Raji (cell line): ENCODE data around the gene RSPH4A.

Experiments
- POLR2A ChIP-seq: IDR thresholded peaks from 2 replicates; pipeline ENCODE4 v1.6.1; 2011; ENCODE audit warnings: low read depth, low read length, control low read depth; ENCODE audit not compliant: insufficient read depth

RSPH4A gene

DNA sequence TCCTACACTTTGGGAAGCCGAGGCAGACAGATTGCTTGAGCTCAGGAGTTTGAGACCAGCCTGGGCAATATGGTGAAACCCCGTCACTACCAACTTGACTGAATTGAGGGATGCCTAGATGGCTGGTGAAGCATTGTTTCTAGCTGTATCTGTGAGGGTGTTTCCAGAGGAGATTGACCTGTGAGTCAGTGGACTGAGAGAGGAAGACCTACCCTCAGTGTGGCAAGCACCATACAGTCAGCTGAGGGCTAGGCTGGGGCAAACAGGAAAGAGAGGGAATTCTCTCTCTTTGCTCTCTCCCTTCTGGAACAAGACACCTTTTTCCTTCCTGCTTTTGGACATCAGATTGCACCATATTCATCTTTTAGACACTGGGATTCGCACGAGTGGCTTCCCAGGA, 56.0 kb downstream of the RSPH4A start:
- no peak for TF ChIP-seq POLR2A

DNA sequence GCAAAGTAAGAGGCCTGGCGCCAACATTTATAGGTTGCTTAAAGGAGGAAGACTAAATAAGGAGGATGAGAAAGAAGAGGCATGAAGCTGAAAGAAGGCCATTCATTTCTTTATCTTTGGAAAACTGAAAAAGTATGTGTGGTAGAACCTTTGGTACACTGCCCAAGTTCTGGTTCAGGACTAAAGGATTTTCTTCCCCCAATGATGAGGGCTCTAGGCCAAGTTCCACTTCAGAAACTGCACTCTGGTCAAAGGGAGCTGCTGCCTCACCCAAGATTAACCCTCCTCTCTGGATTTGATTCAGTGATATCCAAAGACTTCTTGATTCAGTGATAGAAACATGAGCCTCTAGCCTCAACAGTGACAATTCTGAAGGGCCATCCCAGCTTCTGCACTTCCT, 59.7 kb downstream of the RSPH4A start:
- TF ChIP-seq POLR2A, result no peak

DNA sequence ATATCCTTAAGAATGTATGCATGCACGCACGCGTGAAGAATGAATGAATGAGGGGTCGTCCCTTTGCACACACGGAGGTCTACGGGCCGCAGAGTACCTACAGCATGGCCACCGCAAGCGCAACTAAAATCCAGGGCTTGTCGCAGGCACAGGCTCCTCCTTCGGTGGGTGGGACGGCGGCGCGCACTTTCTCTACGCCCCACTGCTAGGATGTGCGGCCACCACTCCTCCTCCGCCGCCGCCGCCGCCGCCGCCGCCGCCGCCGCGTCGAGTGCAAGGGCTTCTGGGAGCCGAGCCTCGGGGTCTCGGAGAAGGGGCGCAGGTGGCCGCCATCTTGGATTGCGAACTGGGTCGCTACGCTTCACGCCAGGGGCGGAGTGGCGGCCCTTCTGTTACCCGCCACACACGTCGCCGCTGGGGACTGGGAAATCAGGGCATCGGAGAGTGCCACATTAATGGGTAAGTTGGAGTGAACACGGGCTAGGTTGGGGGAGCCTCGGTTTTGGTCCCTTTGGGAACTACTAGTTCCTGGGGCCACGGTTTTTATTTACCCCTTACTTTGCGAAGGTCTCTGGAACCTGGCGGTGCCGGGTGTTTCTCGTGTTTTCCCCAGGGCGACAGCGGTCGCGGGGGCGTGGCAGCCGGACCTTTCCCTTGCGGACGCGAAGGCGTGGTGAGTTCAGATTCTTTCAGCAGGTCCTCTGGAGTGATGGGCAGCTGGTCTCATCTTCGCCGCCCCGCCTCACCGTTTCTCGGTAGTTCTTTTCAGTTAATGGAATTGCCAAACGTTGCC, 64.8 kb downstream of the RSPH4A start, which contains the start of gene KPNA5:
TSS of gene KPNA5 (plus strand) at position 332 of the 793 bp plus-strand sequence. CDS start at position 456, 124 bp downstream.
- TF ChIP-seq POLR2A, result peak; percentile 100

DNA sequence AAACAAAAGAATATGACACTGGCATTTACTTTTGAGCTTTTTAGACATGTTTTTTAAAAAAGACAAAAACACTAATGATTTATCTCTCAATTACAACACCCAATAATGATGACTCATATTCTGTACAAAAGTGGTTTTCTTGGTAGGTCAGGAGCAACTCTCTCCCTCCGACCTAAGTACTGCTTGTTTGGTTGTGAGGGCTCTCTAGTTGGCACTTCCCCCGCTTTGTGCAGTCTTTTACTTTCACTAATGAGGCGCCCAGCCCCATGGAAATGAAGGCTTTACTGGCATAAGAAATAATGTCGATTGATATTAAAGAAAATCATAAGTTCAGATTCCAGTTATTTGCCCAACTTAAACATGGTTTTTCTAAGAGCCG, 66.0 kb downstream of the RSPH4A start:
- TF ChIP-seq POLR2A, result no peak
